ENCODE measurements around the gene EPS15. TPM values are rescaled to one million over a fixed set of nuclear protein-coding genes. Genes with fewer than 3 reads are reported as not detected.
A peak's percentile ranks its signal among the peaks of the same experiment; 100 is the strongest.
"Not testable (repeated sequence)": the region's sequence is repeated elsewhere in the genome, so short reads cannot be mapped to it uniquely, and the experiment has no call there.

The EPS15 gene
- polyA plus RNA-seq, 1 donor: 52.3 TPM

GRCh38 chr1:51336711-51337110, 182.4 kb downstream of the EPS15 start:
- DNase-seq: no peak

DNA sequence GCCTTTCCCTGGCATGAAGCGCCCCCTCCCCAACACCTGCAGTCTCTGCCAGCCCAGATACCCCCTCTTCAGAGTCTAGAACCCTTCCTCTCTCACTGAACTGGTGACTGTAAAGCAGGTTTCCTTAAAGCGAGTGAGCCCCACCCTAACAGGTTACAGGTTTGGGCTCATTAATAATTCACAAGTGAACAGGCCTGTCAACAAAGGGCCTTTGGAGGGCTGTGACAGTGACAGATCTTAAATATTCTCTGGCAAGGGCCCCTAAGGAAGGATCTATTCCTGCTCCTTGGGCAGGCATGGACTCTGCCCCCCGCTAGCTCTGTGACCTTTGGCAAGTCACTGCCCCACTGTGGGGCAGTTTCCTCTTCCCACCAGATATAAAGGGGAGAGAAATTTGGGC, 183.1 kb downstream of the EPS15 start:
- no peak for DNase-seq

DNA sequence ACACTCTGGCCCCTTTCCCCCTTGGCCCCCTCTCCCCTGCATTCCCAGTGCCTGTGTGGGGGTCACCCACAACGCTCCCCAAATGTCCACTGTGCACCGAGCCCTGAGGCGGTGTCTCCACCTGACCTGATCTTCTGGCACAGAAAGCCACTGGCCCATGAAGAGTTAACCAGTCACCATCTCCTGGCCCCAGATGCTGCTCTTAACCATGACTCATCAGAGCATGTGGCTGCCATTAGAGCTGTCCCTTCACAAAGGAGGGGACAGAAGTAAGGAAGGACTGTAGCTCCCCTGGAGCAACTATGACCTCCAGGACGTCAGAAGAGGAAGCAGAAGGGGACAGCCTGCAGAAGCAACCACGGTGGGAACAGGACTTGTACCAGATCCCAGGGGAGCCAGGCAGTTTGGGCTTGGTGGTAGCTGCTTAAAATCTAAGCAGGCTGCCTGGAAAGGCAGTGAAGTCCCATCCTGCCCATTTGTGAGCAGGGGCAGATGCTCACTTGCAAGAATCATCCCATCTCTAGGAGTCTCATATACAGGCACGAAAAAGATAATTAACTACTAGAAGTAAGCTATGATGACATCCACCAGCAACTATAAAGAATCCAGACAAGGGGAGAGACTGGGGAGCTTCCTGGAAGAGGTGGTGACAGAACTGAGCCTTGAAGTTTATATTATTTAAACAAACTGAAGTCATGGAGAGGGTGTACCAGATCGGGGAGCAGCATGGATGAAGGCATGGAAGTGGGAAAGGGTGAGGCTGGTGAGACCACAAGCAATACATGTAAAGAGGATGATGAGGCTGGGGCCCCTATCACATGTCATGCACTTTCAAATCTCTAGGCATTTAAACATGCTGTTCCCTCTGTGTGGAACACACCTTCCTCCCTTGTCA, 187.6 kb downstream of the EPS15 start:
- no peak for DNase-seq

- no peak for DNase-seq
Measured at GRCh38 chr1:51330331-51331201, 188.5 kb downstream of the EPS15 start, which contains the start of gene TTC39A. Gene TTC39A, minus strand, starts transcription at chr1:51330562. Its CDS starts 85 bp downstream, at chr1:51330477.

DNA sequence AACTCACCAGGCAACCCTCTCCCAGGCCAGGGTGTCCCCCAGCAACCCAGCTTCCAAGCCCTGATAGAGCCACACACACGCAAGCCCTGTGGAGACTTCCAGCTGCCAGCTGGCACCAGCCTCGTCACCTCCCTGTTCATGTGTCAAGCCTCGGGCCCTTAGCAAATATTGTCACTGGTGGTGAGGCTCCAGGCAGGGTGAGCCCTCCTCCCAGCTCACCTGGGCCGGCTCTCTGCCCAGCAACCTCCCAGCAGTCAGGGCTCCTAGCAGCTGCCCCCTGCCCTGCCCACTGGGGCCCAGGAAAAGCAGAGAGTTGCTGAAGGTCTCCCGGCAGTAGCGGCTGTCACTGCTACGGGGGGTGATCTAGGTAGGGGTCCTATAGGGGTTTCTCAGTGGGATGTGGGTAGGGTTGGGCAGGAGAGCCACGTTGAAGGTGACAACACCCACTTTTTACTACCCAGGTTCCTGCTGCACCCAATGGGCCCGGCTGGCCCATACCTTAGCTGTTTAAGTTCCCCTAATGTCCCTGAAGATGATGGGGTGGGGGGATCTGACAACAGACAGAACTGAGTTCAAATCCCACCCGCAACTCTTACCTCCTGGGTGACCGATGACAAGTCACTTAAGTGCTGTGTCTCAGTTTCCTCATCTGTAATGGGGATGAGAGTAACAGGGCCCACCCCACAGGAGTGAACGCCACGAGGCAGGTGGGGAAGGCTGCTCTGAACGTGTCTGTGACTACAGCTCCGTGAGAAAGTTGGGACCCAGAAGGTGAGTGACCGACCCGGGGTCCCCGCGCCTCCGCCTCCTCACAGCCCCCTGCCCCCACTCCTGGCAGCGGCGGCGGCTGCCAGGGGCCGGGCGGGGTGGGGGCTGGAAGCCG, 189.4 kb downstream of the EPS15 start:
- DNase-seq: no peak

DNA sequence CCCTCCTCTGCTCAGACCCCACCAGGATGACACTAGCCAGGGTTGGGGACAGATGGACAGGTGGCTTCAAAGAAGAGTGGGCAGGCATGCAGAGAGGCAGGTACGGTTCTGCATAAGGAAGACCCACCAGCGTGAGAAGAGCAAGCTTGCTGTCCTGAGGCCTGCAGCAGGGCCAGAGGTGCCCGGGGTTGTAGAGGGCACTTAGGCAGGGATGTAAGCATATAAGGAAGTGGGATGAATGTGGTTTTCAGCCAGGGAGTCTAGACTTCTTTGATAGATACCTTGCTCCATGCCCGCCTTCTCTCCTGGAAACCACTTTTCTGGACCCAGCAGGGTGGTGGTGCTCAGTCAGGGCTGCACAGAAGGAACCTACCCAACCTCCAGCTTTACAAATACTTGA, 190.1 kb downstream of the EPS15 start:
- no peak for DNase-seq

DNA sequence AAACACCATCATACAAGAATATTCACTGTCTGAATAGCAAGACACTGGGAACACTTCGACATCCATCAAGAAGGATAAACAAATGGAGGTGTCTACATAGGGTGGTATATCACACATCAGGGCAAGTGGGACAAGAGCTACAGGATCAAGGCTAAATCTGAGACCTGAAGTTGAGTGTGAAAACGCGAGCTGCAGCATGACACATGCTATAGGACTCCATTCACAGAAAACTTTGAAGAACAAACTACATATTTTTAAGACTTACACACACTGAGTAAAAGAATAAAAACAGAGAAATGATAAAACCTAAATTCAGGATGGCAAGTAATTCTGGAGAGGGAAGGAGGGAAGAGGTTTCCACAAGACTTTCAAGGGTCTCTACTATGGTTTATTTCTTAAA, 190.8 kb downstream of the EPS15 start:
- no peak for DNase-seq

- DNase-seq: no peak
Measured at GRCh38 chr1:51327386-51327785, 191.7 kb downstream of the EPS15 start.

GRCh38 chr1:51326839-51327238, 192.2 kb downstream of the EPS15 start:
- DNase-seq: no peak

GRCh38 chr1:51325878-51326755, 192.9 kb downstream of the EPS15 start:
- DNase-seq: no peak

DNA sequence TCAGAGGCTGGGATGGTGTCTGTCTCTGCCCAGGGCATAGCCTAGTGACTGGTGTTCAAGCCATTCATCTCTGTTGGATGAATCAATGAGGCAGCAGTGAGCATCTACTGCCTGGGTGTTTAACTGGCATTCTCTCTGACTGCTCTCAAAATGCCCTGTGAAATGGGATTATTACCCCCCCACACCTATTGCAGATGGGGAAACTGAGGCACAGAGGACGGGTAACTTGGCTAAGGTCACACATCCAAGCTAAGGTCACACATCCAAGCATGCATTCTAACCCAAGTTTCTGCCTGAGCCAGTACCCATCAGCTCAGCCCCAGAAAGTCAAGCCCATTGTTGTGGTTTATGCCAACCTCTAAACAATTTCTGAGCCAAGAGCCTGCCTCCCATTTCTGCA, 193.7 kb downstream of the EPS15 start:
- no peak for DNase-seq

GRCh38 chr1:51325011-51325385, 194.1 kb downstream of the EPS15 start:
- DNase-seq: not testable (repeated sequence)

- peak; percentile 68 for DNase-seq
Measured at GRCh38 chr1:51324251-51325010, 194.6 kb downstream of the EPS15 start.

- no peak for DNase-seq
Measured at GRCh38 chr1:51323778-51324177, 195.3 kb downstream of the EPS15 start.

- DNase-seq: no peak
Measured at GRCh38 chr1:51322417-51323101, 196.5 kb downstream of the EPS15 start.

DNA sequence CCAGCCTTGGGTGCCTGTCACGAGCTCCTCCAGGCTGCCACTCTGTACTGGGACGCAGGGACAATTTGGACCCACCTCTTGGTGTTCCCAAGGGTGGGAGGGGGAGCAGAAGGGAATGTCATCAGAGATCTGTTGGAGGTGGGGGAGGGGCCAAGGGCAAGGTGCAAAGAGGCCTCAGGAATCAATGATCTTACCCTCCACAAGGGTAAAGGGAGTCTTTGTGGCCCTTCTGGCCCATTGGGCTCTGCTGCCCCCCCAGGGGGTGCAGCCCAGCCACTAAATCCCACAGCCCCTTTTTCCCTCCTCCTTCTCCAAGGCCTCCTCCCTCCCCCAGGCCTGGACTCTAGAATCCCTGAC, 197.2 kb downstream of the EPS15 start:
- DNase-seq: no peak

DNA sequence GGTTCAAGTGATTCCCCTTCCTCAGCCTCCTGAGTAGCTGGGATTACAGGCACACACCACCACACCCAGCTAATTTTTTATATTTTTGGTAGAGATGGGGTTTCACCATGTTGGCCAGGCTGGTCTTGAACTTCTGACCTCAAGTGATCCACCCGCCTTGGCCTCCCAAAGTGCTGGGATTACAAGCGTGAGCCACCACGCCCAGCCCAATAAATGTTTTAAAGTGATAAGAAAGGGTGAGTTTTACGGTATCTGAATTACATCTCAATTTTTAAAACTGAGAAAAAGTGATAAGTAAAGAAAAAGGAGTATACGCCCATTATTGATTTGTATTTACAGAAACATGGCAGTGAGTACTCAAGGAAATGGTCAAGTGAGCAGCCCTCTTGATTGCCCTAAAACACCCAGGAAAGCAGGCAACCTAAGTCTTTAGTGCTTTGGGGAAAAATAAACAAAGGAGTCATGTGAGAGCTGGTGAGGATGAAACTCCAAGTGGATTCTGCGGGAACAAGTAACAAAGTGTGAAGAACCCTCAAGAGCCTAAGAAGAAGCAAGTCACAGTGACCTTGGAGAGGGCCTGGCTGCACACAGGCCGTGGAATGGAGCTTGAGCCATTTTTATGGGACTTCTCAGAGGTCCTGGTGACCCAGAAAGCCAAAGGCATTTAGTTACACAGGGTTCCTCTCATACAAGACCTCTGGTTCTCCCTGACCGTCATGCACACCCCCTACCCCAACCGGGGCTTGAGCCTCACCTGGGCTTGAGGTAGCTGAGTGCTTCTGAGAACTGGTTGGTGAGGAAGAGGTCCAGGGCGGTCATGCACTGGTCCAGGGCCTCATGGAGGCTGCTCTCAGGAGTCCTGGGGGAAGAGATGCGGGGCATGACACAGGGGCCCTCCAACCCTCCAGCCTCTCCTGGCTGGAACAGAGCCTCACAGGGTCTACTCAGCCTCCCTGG, 197.8 kb downstream of the EPS15 start:
- no peak for DNase-seq

DNA sequence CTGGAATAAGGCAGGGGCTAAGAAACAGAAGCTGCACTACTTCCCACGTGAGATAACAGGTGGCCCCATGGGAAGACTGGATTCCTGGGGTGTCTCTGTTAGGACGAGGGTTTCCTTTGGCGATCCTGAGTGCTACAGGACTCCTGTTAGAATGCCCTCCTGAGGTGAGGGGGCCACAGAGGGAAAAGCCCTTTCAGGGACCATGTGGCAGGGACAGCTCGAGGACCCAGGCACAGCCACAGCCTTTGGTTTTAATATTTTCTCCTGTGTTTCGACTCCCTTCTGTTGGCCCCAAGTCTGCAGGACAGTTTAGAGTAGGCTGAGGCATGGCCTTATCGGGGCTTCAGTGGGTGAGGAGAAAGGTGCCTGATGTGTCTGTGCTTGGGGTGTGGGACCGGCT, 201.3 kb downstream of the EPS15 start:
- DNase-seq: no peak

GRCh38 chr1:51316846-51317120, 202.3 kb downstream of the EPS15 start:
- no peak for DNase-seq

All from left kidney (tissue), 2 donors.